IPS-18a (cell line): ENCODE results near the gene SSH2.

Experiments
- H3K27ac ChIP-seq: one replicate; pipeline ENCODE4 v1.5.1; 2013; ENCODE audit warnings: low read length
- H3K27me3 ChIP-seq: one replicate; pipeline ENCODE4 v1.6.1; 2013; ENCODE audit warnings: mild to moderate bottlenecking, low read length; ENCODE audit not compliant: control insufficient read depth, insufficient read depth
- H3K36me3 ChIP-seq: one replicate; pipeline ENCODE4 v1.6.1; 2013; ENCODE audit warnings: low read depth, low read length; ENCODE audit not compliant: control insufficient read depth
- H3K4me1 ChIP-seq: one replicate; pipeline ENCODE4 v1.6.1; 2013; ENCODE audit warnings: low read depth, low read length; ENCODE audit not compliant: control insufficient read depth
- H3K4me3 ChIP-seq: one replicate; pipeline ENCODE4 v1.5.1; 2013; ENCODE audit warnings: low read length
- H3K9ac ChIP-seq: one replicate; pipeline ENCODE4 v1.6.1; 2013; ENCODE audit warnings: mild to moderate bottlenecking, low read length, moderate library complexity
- H3K9me3 ChIP-seq: one replicate; pipeline ENCODE4 v1.6.1; 2013; ENCODE audit warnings: low read depth, low read length; ENCODE audit not compliant: control insufficient read depth

SSH2 gene

DNA sequence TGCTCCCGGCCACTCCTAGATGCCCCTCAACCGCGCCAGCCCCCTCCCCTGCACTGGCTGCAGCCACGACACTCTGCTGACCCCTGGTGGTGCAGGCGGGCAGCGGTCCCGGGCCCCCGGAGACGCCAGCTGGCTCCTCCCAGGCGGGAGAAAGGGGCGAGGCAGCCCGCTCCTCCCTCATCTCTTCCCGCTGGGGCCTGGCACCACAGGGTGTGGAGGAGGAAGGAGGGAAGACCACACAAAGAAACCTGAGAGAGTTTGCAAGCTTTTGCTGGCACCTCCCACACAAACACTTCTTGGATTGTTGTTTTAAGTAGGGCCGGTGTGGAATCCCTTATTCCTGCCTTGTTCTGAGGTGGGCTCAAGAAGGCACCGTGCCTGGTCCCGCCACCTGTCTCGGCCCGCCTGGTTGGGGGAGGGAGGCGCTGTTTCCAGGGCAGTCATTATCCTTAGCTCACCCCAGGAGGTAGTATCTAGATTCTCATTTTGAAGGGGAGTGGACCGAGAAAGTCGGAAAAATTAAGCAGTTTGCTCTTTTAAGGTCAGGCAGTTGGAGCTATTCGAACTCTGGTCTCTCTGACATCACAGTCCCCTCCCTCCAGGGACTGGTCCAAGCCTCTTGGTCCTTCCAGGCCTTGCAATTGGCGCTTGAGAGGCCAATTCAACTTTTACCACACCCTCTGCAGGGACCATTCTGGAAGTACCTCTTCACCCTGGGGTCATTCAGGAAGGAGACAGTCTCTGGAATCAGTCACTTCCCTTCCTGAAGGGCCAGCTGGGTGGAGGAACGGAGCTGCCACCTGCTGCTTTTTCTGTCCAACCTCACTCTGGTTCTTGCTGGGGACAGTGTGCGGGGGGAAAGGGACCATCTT lies 338.1 kb downstream of the SSH2 start:
- H3K9ac ChIP-seq: peak overlapping the region; percentile 67

DNA sequence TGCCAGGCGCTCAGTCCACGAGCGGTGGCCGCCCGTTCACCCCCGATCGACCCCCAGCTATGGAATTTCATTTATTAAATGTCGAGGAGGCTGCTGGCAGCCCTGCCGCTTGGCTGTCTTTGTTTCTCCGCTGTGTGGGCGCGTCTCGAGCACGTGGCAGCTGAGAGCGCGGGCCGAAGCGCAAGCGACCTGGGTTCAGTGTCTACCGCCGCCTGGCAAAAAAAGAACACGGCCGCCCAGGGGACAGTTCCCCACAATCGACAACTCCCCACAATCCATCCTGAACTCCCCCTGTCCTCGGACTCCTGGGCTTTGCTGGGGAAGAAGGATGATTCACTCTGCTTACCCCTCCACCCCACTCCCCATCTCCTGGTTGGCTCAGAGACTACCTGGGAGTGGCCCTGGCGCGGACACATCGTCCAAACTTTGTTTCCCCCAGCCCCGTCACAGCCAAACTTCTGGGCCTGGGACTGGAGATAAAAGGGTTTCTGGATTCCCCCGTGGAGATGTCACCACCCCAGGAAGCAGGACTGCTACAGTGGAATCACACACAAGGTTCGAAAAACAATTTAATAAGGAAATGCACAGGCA lies 338.8 kb downstream of the SSH2 start:
- Histone ChIP-seq H3K36me3 (no peaks in the 10 kb centered on the region), H3K4me1 (peaks cover 35% of the 10 kb centered on the region), H3K27ac (no peak overlapping the region), H3K9ac (peak overlapping the region; percentile 67), H3K9me3 (no peaks in the 10 kb centered on the region), H3K4me3 (peak overlapping the region; percentile 82), H3K27me3 (peaks cover 8% of the 10 kb centered on the region)

More for the DNA sequence above, 338.1 kb downstream of the SSH2 start:
- H3K4me1 ChIP-seq: peaks cover 42% of the 10 kb centered on the region
- no peaks in the 10 kb centered on the region for H3K9me3 ChIP-seq
- H3K36me3 ChIP-seq: no peaks in the 10 kb centered on the region
- H3K27ac ChIP-seq: no peak overlapping the region
- peak overlapping the region; percentile 82 for H3K4me3 ChIP-seq
- peaks cover 8% of the 10 kb centered on the region for H3K27me3 ChIP-seq

DNA sequence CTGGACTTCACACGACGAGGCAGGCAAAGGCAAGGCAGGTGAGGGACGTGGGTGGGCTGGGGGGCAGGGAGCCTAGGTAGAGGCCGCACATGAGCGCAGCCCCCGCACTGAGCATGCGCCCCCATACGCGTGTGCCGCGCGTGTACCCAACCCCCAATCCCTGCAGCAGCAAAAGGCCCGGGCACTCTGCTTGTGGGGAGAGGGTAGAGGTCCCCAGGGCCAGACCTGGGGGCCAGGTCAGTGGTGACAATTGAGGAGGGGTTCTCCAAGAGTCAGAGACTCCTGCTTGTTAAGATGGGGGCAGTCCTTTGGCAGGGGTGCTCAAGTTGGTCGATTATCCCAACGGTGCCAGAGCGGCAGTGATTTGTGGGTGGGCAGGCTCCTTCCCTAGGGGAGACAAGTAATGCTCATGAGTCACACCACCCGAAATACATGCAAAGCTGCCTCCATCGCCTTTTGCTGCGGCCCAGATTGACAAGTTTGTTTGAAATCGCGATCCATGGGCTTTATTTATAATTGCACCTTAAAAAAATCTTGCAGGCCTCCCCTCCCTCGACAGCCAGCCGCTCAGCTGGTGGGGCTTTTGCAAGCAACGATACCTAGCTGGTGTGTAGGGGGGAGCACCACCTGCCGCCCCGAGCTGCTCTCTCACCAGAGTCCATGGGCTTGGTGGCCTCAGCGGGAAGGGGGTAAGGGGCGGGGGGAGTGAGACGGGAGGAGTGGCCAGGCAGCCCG lies 339.4 kb downstream of the SSH2 start:
- no peaks in the 10 kb centered on the region for H3K9me3 ChIP-seq
- H3K27me3 ChIP-seq: peaks cover 8% of the 10 kb centered on the region
- H3K27ac ChIP-seq: no peak overlapping the region
- peak overlapping the region; percentile 82 for H3K4me3 ChIP-seq
- no peaks in the 10 kb centered on the region for H3K36me3 ChIP-seq
- peaks cover 35% of the 10 kb centered on the region for H3K4me1 ChIP-seq
- H3K9ac ChIP-seq: peak overlapping the region; percentile 67

DNA sequence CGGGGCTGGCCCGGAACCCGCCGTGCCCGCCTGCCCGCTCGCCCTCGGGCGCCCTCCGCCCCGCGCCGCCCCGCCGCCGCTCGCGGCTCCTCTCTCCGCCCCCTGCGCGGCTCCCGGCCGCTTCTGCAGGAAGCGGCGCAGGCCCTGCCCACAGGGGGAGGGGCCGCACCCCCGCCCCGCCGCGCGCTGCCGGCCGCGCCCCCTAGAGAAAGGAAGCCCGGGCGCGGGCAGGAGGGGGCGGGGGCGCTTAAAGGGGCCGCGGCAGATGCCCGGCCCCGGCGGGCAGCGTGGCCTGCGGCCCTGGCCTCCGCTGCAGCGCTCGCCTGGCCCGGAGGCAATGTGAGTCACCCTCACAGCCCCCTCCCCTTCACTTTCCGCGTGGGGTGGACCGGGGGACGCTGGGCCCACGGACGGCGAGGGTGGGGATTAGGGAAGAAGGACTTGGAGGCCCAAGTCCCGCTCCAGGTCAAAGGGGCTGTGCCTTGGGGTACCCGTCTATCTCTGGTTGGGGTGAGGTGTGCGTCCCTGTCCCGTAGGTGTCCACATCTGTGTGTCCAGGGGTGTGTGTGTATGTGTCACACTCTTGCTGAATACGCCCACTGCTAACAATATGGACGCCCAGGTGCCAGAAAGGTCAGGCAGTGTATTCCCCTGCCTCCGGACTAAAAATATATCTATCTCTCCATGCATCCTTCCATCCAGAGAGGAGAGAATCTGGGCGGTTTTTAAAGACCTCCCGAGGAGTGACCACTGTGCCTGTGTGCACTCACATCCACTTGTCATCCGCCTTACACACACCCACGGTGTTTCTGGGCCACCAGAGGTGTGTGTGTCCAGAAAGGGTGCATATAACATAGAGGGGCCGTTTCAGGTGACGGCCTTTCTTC lies 340.3 kb downstream of the SSH2 start, which contains the start of gene GIT1:
TSS of gene GIT1 (minus strand) at position 125 of the 887 bp plus-strand sequence. CDS start 270 bp downstream, outside the sequence.
- Histone ChIP-seq H3K36me3 (no peaks in the 10 kb centered on the region), H3K27ac (no peak within 1 kb of the TSS)

DNA sequence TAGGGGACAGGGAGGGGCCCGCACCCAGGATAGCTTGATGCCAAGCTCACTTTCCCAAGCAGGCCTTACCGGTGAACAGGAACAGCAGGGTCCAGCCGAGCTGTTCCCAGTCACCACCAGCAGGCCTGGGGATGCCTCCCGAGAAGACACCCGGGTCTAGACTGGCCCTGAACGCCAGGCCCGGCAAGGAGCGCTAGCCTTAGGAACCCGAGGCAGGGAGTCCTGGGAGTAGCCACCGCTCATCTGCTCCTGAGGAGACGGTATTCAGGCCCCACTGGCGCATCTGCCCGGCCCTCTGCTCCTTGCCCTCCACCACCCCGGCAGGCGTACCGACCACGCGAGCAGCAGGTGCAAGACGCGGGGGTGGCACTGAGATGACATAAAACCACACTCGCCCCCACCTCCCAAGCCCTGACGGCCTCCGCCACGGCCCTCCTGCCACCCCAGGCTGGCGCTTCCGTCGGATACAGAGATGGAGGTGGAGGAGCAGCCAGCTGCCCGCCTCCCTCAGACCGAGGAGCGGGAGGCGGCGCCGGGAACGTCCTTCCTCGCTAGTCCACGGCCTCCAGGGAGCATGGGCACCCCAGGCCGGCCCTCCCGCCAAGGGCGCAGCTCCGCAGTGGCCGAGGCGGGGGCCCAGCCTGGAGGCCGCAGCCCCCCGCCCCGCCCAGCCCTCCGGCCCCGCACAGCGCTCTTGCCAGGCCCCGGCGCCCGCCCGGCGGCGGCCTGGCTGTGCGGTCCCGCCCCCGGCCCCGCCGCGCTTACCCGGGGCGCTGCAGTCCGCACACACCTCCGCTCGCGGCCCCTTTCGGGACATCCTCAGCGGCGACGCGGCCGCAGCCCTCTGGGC lies 341.2 kb downstream of the SSH2 start:
- H3K9ac ChIP-seq: peak overlapping the region; percentile 43
- peak overlapping the region; percentile 69 for H3K4me3 ChIP-seq
- no peaks in the 10 kb centered on the region for H3K36me3 ChIP-seq
- H3K27me3 ChIP-seq: peaks cover 8% of the 10 kb centered on the region
- H3K27ac ChIP-seq: no peak overlapping the region
- no peaks in the 10 kb centered on the region for H3K9me3 ChIP-seq
- H3K4me1 ChIP-seq: peaks cover 45% of the 10 kb centered on the region

More for the DNA sequence above, 340.3 kb downstream of the SSH2 start, which contains the start of gene GIT1:
- peak within 1 kb of the TSS; percentile 67 for H3K9ac ChIP-seq
- H3K9me3 ChIP-seq: no peaks in the 10 kb centered on the region
- H3K4me1 ChIP-seq: peaks cover 43% of the 10 kb centered on the region
- H3K4me3 ChIP-seq: peak within 1 kb of the TSS; percentile 82
- H3K27me3 ChIP-seq: peaks cover 8% of the 10 kb centered on the region

DNA sequence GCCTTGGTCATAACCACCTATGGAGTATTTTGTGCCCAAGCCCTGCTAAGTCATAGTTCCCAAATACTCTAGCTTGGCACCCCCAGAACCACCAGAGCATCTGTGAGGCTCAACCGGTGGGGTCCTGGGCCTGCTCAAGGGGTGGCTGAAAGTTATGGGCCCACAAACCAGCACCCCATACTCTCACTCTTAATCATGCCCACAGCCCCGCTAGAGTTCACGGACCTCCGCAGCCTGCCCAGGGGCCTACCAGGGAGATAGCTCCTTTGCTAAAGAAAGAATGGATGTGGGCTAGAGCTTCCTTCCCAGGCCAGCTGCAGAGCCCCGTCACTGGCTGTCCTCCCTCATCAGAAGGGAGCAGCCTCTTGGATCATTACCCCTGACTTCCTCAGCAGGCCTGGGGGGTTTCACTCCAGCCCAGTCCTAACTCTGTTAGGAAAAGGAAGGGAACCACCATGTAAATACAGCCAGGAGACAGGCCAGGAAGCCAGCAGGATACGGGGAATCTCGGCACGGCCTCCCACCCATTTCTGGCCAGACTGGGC lies 341.9 kb downstream of the SSH2 start:
- peaks cover 8% of the 10 kb centered on the region for H3K27me3 ChIP-seq
- no peaks in the 10 kb centered on the region for H3K36me3 ChIP-seq
- no peak overlapping the region for H3K9ac ChIP-seq
- peaks cover 45% of the 10 kb centered on the region for H3K4me1 ChIP-seq
- peak overlapping the region; percentile 69 for H3K4me3 ChIP-seq
- no peaks in the 10 kb centered on the region for H3K9me3 ChIP-seq
- H3K27ac ChIP-seq: no peak overlapping the region

DNA sequence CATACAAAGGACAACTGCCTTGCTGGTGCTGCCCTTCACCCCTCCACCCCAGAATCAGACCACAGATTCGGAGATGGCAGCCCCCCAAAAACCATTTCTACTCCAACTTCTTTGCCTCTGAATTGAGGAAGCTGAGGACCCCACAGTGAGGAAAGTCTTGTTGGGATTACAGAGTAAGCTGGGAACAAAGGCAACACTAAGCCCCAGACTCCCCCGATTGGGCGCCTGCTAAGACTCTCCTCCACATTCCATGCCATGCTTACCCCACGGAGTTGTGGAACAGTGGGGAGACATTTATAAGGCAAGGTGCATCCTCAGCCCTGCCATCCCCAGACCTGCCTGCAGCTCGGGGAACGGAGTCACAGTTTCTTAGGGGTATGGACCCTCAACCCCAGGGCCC lies 342.4 kb downstream of the SSH2 start:
- Histone ChIP-seq H3K9me3 (no peaks in the 10 kb centered on the region), H3K4me1 (peaks cover 44% of the 10 kb centered on the region), H3K4me3 (no peak overlapping the region), H3K27me3 (peaks cover 8% of the 10 kb centered on the region), H3K27ac (no peak overlapping the region), H3K36me3 (no peaks in the 10 kb centered on the region), H3K9ac (no peak overlapping the region)

DNA sequence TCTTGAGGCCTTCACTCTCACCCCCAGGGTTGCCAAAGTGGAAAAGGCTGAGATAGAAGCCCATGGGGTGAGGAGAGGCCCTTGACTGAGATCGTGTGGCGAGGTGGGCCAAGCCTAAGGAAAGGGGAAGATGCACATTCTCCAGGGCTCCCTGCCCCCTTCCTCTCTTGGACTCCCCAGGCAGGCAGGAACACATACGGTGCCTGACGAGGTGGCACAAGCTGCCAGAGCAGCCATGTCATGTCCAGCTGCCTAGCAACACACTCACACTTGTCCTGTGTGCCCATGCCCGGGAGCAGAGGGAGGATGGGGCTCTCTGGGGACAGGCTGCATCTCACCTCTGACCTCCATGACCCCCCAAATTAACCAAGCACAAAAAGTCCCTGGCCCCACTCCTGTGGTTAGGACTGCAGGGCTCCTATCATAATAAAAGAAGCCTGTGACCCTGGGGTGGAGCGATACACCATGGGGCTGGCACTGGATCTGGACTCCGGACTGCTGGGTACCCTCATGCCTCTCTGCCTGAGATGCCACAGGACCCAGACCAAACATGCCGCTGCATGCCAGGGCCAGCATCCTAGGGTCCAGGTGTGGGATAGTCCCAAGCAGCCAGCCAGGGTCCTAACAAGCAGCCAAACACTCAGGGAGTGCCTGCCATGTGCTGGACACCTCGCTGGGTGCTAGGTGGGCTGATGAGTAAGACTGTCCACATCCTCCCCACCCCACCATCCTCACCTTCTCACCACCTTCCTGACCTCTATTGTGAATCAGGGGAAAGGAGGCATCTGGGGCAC lies 343.2 kb downstream of the SSH2 start:
- Histone ChIP-seq H3K27ac (no peak overlapping the region), H3K27me3 (peaks cover 8% of the 10 kb centered on the region), H3K36me3 (peaks cover 4% of the 10 kb centered on the region), H3K4me3 (no peak overlapping the region), H3K9me3 (no peaks in the 10 kb centered on the region), H3K4me1 (peaks cover 37% of the 10 kb centered on the region), H3K9ac (no peak overlapping the region)

DNA sequence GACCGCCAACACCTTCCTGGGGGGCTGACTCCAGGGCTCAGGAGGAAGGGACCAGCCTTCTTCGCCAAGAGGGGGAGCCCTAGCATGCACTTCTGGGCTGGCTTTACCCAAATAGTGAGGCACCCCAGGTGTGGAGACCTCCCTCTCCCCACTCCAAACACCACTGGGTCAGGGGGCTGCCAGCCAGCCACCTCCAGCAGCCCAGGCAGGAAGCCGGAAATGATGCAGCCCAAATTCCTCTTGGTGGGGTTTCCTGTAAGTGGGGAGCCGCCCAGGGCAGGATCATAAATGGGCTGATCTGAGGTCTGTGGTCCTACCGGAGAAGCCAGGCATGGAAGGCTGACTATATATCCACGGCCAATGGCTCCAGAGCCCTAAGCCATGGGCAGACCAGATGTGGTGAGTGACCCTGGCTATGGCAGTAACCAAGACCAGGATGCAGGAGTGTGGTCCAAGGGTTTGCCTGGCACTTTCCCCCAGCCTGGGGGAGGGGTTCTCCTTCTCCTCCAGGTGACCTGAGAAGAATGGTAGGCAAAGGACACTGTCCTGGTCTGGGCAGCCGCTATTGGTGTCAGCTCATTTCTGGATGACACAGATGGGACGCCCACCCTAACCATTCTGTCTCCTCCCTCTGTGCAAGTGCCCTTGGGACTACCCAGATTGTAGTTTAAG lies 344.8 kb downstream of the SSH2 start:
- H3K27me3 ChIP-seq: peaks cover 5% of the 10 kb centered on the region
- H3K4me1 ChIP-seq: peaks cover 30% of the 10 kb centered on the region
- no peak overlapping the region for H3K4me3 ChIP-seq
- H3K36me3 ChIP-seq: peaks cover 4% of the 10 kb centered on the region
- no peak overlapping the region for H3K9ac ChIP-seq
- H3K9me3 ChIP-seq: no peaks in the 10 kb centered on the region
- no peak overlapping the region for H3K27ac ChIP-seq
